ENCODE results near the gene ERBIN.

DNA sequence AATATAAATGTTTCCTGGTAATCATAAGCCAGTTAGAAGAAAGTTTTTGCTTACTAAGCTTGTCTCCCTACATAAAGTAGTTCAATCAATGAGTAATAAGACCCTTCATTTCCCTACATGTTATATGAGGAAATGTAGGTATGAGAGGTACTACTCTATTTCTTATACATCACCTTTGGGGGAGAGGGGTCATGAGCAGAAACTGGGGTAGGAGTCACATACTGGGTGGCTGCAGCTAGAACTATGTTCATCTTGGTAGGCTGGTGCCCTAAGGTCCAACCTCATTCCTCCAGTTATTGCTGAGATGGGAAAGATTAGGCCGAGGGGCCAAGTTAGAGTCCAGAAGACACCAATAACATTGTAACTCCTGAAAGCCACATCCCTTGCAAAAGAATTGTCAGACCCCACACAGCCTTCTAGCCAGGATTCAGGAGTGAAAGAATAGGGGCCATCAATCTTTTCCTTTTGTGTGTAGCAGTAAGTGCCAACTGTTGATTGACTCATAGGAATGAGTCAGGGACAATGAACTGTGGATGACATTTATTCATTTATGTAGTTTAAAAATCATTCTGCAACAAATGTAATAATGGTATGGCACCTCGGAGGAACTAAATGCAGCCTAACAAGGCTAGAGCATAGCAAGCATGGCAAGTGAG, 196.1 kb downstream of the ERBIN start:
- TF ChIP-seq GATA3 (IDR thresholded peaks at IDR 0.05; ENCODE audit: low read depth, low read length), result no peak
- no peak for TF ChIP-seq GATA2 (IDR thresholded peaks at IDR 0.05; ENCODE audit: low read depth, low read length)

Measured in SH-SY5Y (cell line).